HG02610 (cell line): ENCODE results near the gene IL15.
"Not testable (repeated sequence)": the region's sequence is repeated elsewhere in the genome, so short reads cannot be mapped to it uniquely, and the experiment has no call there.

Experiments used
- ATAC-seq: cut with Tn5 transposase; IDR thresholded peaks from one replicate; pipeline ENCODE4 v1.9.1; 2021; ENCODE audit warnings: mild to moderate bottlenecking, moderate library complexity; ENCODE audit not compliant: unreplicated experiment

The IL15 gene

DNA sequence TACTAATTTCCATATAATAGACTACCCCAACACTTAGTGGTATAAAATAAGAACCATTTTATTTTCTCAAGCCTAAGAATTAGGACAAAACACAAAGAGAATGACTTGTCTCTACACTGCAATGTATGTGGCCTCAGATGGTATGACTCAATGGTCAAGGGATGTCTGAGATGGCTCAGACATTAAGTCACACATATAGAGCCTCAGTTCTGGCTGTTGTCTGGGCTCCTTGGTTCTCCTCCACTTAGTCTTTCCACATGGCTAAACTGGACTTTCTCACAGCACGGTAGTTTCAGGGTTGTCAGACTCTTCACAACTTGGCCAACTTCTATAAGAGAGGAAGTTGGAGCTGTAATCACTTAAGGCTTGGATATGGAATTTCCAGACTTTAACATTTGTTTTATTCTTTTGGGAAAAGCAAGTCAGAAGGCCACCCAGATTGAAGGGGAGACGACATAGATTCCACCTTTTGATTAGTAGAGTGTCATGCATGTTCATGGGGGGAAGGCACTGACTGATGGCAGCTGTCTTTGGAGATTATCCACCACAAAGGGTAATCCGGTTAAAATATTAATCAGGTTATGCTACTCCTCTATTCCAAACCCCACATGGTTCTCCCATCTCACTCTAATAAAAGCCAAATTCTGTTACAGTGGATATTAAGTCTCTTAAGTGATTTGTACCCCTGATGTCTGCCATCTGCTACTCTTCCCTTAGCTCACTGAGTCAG, 9.4 kb downstream of the IL15 start:
- peak; percentile 55 for ATAC-seq

DNA sequence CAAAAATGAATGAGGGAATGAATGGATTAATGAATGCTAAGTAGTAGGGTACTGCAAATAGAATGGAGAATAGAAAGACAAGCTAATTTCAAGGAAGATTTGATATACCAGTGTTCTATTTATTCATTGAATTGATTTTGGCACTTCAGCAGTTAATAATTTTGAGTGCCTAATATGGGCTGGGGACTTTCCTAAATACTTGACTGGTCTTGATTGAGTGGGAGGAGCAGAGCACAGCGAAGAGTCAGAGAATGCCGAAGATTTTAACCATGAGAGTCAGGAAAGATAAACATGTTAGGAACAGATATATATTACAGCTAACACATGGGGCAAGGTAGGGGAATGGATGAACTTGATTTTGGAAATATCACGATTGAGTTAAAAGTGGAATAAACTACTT, 10.6 kb downstream of the IL15 start:
- no peak for ATAC-seq

DNA sequence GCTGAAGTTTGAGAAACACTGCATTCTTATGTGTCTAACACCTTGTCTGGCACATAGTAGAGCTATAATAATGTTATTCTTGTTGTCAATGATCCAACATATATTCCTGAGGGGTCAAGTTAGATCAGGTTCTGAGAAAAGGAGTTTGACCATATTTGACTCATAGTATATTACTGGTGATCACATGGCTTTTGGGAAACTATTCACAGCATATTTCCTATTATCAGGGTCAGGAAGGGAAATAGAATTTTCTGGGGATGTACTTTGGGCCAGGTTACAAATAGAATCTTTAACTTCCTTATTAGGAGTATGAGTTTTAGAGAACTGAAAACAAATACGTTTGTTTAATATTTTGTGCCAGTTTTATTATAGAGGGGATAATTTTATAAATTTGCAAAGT, 11.6 kb downstream of the IL15 start:
- no peak for ATAC-seq

DNA sequence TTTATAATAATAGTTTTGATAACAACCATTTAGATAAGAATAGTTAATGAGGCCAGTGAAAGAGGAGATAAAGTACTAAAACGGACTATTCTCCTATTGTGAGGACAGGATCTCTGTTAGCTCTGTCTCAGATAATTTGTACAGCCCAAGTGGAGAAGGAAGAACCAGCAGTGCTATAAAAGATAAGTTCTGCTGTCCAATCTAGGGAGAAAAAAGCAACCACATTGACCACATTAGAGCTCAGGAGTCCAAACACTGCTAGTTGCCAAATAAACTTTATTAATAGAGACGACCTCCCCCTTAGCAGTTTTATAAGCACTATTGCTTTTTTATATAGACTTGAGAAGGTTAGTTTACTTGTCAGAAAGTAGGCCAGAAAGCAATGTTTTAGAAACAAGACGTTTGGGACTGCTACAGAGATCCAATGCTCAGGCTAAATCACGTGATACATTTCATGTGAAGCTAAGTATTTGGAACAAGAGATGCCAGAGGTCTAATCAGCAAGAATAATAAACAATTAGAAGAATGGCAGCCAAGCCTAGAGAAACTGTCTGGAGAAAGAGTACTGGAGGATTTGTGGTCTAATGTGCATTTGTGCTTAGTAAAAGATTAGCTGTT, 15.9 kb downstream of the IL15 start:
- no peak for ATAC-seq

DNA sequence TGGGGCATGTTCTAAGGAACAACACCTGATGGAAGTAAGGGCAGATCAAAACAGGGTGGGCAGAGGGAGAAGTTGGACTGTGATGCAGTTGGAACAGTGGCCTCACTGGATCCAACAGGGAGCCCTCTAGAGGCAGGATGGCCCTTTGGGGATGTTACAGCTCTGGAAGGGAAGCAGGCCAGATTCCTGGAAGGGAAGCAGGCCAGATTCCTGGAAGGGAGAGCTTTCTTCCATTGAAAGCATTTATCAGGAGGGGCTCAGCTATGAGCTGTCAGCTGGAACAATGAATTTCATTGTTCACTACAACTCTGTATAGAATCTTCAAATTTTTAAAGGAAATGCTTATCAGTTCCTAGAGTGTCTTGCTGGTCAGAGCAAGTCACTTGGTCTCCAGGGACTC, 17.7 kb downstream of the IL15 start:
- ATAC-seq: no peak

DNA sequence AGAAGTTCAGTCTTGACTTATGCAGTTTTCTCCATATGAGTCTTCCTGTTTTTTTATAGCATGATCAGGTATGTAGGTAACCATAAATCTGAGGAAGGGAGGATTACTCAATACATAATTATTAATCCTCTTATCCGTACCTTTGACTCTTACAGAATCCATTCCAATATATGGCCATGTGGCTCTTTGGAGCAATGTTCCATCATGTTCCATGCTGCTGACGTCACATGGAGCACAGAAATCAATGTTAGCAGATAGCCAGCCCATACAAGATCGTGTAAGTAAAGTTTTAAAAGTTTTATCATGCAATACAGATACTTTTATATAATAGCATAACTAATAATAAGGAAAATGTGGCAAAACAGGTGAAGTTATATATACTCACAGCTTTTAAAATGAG, 19.6 kb downstream of the IL15 start:
- no peak for ATAC-seq

DNA sequence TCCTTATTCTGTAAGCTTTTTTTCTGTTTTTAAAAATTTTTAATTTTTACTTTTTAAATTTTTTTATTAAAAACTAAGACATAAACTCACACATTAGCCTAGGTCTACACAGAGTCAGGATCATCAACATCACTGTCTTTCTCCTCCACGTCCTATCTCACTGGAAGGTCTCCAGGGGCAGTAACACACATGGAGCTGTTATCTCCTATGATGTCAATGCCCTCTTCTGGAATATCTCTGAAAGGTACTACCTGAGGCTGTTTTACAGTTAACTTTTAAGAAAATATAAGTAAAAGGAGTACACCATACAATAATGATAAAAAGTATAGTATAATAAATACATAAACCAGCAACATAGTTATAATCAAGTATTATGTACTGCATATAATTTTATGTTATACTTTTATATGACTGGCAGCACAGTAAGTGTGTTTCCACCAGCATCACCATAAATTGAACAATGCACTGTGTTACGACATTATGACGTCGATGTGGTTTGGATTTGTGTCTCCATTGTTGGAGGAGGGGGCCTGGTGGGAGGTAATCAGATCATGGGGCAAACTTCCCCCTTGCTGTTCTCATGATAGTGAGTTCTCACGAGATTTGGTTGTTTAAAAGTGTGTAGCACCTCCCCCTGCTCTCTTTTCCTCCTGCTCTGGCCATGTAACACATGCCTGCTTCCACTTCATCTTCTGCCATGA, 21.3 kb downstream of the IL15 start:
- ATAC-seq: no peak

DNA sequence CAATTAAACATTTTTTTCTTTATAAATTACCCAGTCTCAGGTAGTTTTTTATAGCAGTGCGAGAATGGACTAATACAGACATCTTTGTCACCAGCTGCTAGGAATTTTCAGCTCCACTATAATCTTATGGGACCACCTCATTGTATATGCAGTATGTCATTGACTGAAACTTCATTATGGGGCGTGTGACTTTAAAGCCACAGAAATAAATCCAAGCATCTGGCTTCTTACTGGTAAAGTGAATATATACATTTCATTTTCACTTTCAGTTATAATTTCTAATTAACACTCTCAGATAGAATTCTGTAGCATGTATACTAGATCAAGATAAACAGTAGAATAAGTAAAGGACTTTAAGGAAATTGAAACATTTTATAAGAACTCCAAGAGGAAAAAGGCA, 21.9 kb downstream of the IL15 start:
- ATAC-seq: peak; percentile 49

DNA sequence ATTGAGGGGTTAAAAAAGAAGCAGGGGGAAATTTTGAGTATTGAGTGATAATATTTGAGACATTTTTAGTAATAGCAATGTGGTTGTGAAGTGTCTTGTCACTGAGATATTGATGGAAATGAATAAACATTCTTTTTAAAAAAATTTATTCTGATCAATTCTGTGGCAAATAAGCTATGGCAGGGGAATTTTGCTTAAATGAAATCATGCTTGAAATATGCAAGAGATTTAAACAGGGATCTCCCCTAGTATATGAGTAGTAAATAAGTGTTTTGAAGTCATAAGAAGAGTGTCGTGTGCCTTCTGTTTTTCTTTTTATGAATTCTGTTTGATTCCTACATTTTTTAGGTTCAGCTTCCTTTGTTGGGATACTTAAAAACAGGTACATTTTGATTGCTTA, 23.2 kb downstream of the IL15 start:
- peak; percentile 46 for ATAC-seq

DNA sequence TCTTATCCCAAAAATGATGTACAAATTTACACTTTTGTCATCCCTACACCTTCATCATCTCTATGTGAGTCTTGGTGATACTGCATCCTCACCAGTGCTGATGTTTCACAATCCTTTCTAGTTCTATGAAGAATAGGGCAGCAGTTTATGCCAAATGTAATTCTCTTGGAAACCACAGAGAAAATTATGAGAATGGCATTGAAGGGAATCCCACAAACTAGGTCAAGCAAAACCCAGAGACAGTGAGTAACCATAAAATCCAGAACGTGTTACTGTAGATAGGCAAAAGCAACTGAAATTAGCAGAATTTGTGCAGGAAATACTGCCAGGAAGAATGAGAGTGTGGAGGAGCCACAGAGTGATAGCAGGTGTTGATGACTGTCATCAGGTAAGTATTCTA, 24.5 kb downstream of the IL15 start:
- ATAC-seq: no peak

DNA sequence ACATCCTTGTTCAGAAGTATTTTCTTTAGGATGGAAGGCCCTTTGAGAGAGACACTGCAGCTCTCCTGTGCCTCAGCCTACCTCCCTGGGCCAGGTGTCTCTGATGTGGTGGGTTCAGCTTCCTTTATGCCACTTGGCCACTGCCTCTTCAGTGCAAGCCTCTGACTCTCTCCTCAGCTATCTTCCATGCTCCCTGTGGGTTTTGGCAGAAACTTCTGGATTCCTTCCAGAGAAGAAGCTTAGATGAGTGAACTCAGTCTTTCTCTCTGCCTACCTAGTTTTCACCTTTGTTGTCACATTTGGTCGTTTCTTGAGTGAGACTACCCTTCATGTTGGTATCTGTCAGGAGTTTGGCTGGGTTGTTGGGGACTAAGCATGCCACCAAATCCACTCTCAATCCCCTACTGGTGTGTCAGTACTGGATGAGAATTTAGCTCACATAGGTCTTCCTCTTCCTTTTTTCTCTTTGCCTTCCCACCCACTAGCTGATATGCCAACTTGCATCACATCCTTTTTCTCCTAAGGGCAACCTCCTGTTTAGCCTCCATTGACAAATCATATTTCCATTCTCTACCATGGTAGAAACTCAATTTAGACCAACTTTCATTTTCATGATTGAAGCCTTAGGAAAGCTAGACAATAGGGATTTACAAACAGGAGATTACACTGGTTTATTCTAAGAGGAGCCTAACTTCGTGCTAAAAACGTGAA, 32.0 kb downstream of the IL15 start:
- ATAC-seq: no peak

DNA sequence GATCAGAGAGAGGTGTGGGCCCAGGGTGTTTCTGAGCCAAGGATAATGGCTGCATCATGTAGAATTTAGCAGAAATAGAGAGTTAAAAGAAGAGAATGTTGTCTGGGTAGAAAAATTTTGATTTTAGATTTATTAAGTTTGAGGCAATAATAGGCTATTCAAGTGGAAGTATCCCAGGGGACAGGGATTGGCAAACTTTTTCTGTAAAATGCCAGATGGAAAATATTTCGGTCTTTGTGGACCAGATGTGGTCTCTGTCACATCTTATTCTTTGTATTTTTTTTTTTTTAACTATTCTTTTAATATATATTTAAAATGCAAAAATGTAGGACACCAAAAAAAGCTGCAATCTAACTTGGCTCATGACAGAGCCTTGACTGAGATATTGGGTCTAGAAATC, 33.1 kb downstream of the IL15 start:
- no peak for ATAC-seq

DNA sequence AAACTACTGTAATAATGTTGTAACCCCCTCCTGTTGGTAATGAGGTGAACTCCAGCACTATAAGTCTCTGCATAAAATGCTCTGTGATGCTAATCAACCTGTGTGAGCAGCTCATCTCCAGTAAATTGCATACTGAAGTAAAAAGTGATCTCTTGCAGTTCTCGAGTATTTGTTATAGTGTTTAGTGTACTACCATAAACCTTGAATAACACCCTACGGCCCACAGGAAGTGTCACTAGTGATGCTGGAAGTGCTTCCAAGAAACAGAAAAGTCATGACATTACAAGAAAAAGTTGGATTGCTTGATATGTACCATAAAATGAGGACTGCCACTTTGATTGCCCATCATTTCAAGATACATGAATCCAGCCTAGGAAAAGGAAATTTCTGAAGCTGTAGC, 39.0 kb downstream of the IL15 start:
- ATAC-seq: no peak

DNA sequence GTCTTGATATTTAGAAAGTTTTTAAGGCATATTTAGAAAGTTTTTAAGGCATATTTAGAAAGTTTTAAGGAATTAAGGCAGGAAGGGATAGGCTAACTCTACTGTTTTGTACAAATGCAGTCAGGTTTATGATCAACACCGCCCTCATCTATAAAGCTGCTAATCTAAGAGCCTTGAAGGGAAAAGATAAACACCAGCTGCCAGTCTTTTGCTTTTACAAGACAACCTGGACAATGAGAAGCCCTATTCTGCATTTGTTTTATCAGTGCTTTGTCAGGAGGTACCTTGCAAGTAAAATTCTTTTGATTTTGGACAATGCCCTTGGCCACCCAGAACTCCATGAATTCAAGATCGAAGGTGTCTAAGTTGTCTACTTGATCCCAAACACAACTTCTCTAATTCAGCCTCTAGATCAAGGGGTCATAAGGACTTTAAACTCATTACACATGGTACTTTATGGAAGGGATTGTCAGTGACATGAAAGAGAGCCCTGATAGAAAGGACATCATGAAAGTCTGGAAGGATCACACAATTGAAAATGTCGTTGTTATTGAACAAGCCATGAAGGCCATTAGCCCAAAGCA, 39.8 kb downstream of the IL15 start:
- ATAC-seq: no peak

DNA sequence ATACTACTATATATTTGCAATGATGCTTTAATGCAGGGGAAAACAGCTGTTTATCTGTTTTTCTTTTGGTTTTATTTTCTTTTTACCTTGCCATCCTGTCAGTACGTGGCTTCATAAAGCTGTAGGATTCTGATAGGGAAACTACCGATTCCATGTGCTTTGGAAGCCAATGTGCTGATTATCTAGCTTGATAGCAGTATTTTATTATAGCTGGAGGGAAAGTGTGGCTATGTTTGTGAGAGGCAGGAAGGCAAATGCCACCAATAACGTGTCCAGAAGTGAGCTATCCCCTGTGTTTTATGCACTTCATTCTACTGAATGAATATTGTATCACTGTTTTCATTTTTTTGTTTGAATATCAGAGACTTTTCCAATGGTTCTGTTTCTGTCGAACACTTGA, 43.7 kb downstream of the IL15 start:
- no peak for ATAC-seq

DNA sequence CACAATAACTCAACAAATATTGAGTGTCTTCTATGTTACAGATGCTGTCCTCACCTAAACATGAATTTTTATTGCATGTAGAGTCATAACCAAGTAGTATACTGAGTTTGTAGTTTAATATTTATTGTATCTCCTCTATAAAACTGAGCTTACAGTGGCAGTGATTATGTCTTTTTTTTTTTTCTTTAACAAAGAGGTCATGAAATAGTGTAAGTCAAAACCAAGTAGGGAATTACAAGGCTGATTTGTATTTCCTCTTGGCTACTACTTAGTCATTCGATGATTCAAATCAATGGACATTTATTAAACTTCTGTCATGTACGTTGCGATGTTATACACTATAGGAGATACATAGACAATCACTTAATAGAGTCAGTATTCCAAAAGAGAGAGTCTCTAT, 48.4 kb downstream of the IL15 start:
- ATAC-seq: no peak

DNA sequence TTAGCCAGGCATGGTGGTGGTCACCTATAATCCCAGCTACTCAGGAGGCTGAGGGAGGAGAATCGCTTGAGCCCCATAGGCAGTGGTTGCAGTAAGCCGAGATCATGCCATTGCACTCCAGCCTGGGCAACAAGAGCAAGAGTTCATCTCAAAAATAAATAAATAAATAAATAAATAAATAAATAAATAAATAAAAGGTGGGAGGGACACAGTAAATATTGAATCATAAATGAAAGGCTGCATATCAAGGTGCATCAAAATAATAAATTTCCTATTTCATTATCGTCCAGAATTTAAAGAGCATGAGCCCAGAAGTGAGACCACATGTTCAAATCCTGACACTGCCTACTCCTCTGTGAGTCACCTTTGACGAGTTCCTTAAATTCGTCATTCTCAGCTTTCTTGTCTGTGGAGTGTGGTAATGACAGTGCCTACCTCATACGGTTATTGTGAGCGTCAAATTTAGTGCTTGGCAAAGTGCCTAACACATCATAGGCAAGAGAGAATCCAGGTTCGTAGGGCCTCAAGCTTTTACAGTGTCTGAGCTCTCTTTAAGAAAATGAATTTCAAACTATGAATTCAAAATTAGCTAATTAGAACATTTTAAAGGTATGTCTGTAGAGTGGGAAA, 49.9 kb downstream of the IL15 start:
- no peak for ATAC-seq

DNA sequence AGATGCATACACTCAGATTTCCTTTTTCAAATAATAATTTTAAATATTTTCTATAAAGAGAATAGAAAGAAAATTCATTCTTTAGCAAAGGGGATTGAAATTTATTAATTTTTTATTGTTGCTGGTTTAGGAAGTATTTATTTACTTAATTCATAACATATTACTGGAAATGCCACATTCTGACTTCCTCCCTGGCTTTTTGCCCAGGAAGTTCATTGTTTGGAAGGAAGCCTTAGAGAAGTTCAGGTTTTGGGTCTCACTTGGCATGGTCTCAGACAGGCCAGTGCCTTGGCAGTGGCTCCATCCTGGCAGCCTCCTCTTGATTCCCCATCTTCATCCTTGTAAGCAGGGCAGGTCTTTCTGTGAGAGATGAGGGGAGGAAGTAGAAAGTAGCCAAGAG, 50.5 kb downstream of the IL15 start:
- no peak for ATAC-seq

DNA sequence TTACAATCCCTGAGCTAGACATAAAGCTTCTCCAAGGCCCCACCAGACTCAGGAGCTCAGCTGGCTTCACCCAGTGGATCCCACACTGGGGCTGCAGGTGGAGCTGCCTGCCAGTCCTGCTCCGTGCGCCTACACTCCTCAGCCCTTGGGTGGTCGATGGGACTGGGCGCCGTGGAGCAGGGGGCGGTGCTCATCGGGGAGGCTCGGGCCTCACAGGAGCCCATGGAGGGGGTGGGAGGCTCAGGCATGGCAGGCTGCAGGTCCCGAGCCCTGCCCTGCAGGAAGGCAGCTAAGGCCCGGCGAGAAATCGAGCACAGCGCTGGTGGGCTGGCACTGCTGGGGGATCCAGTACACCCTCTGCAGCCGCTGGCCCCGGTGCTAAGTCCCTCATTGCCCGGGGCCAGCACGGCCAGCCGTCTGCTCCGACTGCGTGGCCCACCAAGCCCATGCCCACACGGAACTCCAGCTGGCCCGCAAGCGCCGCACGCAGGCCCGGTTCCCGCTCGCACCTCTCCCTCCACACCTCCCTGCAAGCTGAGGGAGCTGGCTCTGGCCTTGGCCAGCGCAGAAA, 53.4 kb downstream of the IL15 start:
- not testable (repeated sequence) for ATAC-seq

DNA sequence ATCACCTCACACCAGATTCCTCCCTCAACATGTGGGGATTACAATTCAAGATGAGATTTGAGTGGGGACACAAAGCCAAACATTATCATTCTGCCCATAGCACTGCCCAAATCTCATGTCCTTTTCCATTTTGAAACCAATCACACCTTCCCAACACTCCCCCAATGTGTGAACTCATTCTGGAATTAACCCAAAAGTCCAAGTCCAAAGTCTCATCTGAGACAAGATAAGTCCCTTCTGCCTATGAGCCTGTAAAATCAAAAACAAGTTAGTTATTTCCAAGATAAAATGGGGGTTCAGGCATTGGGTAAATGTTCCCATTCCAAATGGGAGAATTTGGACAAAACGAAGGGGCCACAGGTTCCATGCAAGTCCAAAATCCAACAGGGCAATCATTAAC, 54.9 kb downstream of the IL15 start:
- not testable (repeated sequence) for ATAC-seq

DNA sequence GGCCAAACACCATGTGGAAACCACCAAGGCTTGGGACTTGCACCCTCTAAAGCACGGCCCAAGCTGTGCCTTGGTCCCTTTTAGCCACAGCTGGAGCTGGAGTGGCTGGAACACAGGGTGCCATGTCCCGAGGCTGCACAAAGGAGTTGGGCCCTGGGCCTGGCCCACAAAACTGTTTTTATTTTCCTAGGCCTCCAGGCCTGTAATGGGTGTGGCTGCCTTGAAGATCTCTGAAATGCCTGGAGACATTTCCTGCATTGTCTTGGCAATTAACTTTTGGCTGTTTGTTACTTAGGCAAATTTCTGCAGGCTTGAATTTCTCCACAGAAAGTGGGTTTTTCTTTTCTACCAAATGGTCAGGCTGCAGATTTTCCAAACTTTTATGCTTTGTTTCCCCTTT, 55.7 kb downstream of the IL15 start:
- no peak for ATAC-seq
